ENCODE results near the gene GSG1L.

The GSG1L gene

DNA sequence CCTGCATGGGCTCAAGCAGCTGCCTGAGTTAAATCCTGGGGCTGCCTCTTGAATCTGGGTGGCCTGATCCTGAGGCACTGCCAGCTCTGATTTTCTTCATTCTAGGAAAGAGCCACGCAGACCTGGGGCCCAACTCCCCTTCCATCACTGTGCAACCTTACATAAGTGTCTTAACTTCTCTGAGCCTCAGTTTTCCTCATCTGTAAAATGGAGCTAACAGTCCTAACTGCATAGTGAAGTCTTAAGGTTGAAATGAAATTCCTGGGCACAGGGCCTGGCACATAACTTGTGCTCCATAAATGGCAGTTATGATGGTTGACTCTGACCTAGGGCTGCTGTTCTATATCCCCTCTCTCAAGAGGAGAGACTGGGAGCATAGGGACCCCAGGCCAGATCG is 236.6 kb downstream of the GSG1L start:
- in situ Hi-C loops (cut with MboI; ENCODE audit: low sequenced_read_pairs) = no loop called here

DNA sequence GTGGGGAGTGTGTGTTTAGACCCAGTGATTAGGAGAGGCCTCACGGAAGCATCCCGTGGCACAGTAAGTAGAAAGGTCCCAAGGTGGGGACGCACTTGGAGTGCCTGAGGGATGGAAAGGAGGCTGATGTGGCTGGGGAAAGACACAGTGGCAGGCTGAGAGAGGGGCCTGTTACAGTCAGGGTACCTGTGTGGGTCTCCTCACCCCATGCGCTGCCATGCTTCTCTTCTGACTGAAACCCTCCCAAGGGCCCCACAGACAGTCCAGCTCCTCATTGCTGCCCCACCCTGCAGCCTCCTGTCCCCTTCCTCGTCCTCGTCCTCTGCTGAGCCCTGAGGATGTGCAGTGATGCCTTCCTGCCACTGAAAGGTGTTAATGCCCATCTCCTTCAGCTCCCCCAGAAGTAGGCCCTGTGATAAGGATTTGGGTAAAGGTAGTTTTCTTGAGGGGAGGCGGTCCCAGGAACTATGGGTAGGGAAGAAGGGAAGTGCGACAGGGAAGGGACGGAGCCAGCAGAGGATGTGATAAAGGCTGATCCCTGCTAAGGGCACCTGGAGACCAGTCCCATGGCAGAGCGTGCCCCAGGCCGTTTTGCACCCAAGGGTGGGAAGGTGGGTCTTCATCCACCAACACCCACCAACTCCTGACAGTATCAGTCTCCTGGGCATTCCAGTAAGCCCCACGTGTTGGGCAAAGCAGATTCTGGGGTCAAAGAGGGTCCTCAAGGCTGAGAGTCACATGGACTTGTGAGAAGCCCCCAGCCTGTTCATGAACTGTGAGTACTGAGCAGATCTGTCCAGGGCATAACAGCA is 237.2 kb downstream of the GSG1L start:
- in situ Hi-C loops (cut with MboI; ENCODE audit: low sequenced_read_pairs) = no loop called here

DNA sequence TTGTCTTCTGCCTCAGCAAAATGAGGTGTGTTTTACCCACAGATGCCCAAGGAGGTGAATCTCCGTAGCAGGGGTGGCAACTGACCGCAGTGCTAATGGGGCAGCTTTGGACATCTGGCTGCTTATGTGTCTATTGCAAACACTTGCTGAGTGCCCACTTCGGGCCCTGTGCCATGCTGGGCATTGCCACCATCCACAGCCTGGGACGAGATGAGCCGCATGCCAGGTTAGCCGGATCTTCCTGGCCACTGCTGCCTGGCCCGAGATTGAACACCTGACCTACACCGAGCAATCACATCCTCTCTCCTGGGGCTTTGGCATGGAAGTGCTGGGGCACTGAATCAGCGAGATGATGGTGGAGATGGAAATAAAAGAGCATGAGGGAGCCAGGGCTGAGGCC is 238.7 kb downstream of the GSG1L start:
- in situ Hi-C loops (cut with MboI; ENCODE audit: low sequenced_read_pairs) = no loop called here

DNA sequence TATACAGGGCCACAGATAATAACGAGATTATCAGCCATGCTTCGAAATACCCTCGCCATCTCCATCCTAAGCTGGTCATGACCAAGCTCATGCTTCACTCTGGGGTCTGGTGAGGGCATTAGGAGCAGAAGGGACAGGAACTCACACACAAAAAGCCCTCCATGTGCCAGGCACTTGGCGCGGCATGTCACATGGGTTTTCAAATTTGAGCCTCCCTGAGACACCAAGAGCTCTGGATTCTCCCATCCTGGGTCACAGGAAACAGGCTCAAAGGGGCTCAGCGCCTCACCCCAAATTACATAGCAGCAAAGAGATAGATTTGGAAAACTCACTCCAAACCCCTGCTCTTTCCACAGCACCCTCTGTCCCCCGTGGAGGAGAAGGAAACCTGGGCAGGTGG is 239.5 kb downstream of the GSG1L start:
- in situ Hi-C loops (cut with MboI; ENCODE audit: low sequenced_read_pairs) = no loop called here

DNA sequence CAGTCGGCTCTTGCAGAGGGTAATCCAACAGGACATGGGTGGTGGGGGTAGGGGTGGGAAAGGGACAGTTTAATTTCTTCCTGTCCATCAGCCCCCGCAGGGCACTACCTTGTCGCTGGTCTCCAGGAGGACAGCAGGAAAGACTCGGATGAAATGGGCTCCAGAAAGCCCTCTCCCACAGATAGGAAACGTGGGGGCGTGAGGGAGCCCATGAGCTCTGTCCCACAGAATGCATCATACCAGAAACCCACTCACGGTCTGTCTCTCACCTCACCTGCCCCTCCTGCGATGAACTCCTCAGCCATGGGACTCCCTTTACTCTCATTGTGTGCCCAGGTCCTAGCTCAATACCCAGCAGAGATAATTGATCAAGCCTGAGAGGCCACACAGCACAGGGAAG is 240.1 kb downstream of the GSG1L start:
- in situ Hi-C loops (cut with MboI; ENCODE audit: low sequenced_read_pairs) = no loop called here

DNA sequence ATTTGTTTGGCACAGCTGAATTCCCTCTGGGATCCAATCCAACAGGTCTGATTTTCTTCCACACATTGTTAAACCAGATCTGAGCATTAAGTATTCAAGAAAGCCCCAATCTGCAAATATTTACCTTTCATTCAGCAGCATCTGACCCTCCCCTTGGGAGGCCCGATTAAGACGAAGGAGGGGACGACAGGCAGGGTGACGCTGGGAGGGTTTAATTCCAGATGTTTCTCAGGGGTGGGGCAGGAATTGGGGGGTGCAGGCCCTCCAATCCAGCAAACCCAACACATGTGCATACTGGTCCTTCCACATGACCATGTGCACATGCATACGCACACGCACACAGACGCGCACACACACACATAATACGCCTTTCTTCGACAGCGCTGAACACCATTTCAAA is 240.5 kb downstream of the GSG1L start:
- in situ Hi-C loops (cut with MboI; ENCODE audit: low sequenced_read_pairs) = no loop called here

DNA sequence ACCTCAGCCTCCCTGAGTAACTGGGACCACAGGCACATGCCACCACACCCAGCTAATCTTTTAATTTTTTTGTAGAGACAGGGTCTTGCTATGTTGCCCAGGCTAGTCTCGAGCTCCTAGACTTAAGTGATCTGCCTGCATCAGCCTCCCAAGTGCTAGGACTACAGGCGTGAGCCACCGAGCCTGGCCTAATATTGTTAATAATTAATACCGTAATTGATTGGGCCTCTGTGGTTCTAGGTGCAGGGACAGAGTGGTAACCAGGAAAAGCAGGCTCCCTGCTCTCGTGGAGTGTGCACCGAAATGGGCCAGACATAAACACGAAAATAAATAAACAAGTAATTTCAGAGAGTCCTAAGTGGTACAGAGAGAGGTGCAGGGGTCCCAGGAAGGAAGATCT is 241.0 kb downstream of the GSG1L start:
- in situ Hi-C loops (cut with MboI; ENCODE audit: low sequenced_read_pairs) = no loop called here

DNA sequence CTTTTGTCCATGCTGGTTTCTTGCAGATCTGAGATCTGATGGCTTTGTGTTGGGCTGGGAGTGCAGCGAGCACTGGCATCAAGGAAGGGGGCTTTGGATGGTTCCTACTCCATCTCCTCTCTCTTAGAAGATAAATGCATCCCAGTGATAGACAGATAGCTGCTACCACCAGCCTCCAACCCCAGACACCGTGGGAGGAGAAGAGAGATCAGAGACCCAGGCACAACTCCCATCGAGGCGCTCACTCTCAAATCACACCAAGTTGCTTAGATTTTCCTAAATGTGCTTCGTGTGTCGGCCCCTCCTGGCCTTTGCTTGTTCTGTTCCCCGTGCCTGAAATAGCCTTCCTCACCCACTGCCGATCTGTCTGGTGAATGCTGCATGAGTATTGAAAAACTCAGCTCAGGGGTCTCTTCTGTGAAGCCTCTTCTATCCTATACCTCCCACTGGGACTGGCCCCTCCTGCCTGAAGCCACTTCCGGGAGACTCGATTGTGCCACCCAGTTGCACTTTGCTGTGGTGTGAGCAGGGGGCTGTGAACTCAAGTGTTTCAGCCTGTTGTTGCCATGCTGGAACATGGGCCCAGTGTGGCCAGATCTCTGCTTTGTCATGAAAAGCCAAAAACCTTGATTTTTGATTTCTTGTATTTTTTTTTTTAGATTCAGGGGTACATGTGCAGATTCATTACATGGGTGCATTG is 242.7 kb downstream of the GSG1L start:
- in situ Hi-C loops (cut with MboI; ENCODE audit: low sequenced_read_pairs) = no loop called here

DNA sequence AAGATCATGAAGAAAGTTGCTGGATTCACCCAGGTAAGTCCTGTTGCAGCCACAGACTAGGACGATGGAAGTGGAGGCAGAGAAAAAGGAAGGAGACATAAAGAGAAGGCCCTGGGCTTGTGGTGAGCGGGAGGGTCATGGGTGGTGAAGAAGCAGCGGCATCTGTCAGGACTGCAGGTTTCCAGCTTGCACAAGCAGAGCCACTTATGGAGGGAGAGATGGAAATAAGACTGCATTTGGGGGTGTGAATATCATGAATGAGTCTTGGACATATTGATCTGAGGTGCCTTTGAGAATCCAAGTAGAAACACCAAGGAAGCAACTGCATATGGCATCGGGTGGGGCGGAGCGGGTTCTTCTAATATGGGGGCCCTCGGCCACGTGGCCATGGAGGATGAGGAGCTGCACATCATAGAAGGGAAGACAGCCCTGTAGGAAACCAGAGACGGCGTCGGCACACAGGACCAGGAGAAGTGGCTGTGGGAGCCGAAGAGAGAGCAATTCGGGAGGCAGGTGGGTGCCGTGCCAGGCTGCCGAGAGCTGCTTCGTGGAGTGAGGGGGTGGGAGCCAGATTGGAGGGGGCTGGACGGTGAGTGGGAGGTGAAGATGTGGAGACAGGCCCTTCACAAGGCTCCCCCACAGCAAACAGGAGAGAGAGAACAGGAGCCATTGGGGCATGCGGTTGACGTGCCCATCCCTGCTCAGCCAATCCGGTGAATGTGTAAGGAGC is 243.5 kb downstream of the GSG1L start:
- in situ Hi-C loops (cut with MboI; ENCODE audit: low sequenced_read_pairs) = no loop called here

DNA sequence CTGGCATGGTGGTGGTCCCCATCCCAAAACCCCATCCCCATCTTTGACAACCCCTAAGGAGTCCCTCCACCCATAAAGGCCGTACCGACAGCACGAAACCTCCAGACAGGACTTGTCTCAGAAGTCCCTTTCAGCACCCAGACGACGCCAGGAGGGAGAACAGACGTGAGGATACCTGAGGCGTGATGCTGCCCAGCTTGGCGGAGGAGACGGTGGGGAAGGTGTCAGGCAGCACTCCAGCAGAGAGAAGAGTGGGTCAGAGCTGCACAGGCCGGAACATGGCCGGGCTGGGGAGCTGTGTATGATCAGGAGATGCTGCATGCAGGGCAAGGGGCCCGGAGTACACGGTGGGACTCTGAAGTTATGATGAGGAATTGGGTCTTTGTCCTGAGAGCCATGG is 244.2 kb downstream of the GSG1L start:
- in situ Hi-C loops (cut with MboI; ENCODE audit: low sequenced_read_pairs) = no loop called here

DNA sequence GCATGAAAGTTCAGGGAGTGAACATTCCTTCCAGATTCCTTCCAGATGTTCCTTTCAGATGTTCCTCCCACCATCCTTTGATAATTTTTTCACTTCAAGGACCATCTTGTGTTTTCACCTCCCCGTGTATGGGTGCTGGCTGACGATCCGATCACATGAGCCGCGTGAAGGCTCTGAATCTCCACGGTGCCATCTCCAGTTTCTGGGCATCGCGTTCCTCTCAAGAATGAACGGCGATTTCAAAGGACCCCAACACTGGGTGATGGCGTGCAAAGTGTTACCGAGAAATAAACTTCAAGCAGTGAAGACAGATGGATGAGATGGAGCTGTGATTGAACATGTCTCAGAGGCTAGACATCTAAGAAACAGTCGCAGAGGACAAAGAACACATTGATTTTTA is 245.3 kb downstream of the GSG1L start:
- in situ Hi-C loops (cut with MboI; ENCODE audit: low sequenced_read_pairs) = no loop called here

DNA sequence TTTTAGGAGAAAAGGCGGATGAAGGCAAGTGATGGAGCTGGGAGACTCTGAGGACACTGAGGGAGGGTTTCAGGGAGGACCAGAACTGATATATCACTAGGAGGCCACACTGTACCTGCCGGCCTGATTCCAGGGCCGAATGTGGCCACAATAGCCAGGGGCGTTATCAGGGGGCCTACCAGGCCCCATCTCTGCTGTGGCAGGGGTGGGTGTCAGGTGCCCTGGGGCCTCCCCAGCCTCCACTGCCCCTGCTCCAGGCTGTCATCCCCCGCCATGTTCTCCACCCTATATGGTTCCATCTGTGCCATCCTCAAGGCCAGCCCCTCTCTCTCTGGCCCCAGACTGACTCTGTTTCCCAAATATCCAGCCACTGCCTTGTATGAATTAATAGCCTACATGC is 246.5 kb downstream of the GSG1L start:
- in situ Hi-C loops (cut with MboI; ENCODE audit: low sequenced_read_pairs) = no loop called here

DNA sequence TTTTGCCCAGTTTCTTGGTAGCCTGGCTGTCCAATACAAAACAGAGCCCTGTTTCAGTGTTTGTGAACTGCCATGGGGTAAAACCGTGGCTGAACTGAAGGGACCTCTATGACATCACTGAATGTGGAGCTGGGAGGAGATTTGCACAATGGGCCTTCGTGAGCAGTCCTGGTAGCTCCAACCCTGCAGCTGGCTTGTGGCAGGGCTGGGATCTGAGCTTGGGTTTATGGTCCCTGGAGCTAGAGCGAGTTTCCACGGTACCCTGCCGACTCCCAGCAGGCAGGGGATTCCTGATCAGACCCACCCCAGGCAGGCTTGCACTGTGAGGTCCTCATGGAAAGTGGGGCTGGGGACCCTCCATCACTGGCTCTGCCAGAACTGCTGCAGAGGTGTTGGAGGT is 247.0 kb downstream of the GSG1L start:
- in situ Hi-C loops (cut with MboI; ENCODE audit: low sequenced_read_pairs) = no loop called here

DNA sequence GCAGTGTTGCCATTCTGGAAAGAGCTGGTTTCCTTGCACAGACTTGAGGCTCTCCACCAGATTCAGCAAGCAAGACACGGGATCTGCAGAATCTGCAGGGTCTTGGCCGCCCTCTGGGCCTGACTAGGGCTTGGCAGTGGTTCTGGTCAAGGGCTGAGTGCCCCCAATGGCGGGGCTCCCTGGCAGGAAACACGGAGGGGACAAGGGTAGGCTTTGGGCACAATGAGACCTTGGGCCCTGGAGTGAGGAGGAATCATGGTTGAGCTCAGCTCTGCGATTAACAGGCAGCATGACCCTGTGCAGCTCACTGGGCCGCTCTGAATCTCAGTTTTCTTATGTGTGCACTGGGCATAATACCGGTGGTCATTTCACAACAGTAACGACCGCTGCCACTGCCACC is 249.9 kb downstream of the GSG1L start:
- in situ Hi-C loops (cut with MboI; ENCODE audit: low sequenced_read_pairs) = no loop called here

DNA sequence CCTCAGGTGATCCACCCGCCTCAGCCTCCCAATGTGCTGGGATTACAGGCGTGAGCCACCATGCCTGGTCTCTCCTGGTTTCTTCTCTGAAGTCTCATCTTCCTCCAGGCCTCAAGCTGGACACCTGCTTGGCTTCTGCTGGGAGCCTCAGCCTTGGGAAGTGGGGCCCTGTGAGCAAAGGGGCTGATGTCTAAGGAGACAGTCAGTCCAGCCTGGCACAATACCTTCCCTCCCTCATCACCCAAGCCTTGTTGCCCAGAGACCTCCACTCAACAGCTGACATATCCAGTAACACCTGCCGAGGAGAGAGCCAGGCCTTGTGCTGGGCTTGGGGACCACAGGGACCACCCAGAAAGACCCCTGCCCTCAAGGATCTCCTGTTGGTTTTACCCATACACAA is 251.6 kb downstream of the GSG1L start:
- in situ Hi-C loops (cut with MboI; ENCODE audit: low sequenced_read_pairs) = no loop called here

DNA sequence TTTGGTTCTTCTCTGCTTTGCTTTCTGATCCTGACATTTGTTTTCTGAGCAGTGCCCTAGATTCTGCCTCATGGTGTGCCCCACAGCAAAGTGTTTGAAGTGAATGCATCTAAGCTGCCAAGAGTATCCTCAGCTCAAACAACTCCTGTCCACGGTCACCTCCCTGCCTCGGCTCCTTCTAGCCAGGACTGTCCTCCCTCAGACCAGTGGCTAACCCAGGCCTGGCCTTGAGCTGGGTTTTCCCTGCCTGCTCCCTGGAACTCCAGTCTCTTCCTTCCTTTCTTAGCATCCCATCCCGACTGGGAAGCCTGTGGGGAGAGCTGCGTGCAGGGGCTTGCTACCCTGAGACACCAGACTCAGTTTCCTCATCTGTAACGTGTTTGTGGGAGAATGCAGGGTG is 256.5 kb downstream of the GSG1L start:
- in situ Hi-C loops (cut with MboI; ENCODE audit: low sequenced_read_pairs) = no loop called here

DNA sequence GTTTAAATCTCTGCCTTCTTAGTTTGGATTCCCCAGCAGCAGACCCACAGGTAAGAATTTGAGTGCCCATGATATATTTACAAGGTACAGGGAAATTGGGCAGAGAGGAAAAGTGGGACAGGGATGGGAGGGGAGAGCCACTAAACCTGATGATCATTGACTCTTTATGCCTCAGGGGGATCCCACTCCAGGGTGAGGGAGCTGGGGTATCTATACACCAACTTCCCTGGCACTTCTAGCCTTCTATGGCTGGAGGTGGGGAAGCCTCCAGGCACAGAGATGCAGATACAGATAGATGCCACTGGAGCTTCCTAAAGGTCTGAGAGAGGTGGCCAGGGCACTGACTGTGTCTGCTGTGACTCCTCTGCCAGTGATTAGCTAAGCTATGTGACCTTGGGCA is 257.1 kb downstream of the GSG1L start:
- in situ Hi-C loops (cut with MboI; ENCODE audit: low sequenced_read_pairs) = no loop called here

DNA sequence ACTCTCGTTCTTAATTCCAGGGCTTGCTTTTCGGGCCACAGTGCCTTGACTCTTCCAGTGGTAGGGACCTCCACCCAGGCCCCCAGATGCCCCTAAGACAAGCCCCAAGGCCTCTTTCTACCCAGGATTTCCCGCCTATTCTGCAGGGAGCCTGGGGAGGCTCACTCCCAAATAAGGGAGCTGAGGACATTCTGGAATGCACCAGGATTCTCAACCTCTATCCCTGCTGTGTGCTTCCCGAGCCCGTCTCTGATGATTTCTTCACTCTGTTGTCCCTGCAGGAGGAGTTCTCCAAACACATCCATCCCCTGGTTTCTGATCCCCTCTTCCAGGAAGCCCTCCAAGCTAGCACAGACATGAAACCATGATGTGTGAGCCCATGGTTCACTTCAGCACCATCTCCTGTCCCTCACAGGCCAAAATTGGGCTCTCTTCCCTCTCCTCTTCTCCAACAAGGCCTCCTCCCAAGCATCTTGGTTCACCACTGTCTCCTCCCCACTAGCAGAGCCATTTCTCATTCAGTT is 257.6 kb downstream of the GSG1L start:
- in situ Hi-C loops (cut with MboI; ENCODE audit: low sequenced_read_pairs) = no loop called here

DNA sequence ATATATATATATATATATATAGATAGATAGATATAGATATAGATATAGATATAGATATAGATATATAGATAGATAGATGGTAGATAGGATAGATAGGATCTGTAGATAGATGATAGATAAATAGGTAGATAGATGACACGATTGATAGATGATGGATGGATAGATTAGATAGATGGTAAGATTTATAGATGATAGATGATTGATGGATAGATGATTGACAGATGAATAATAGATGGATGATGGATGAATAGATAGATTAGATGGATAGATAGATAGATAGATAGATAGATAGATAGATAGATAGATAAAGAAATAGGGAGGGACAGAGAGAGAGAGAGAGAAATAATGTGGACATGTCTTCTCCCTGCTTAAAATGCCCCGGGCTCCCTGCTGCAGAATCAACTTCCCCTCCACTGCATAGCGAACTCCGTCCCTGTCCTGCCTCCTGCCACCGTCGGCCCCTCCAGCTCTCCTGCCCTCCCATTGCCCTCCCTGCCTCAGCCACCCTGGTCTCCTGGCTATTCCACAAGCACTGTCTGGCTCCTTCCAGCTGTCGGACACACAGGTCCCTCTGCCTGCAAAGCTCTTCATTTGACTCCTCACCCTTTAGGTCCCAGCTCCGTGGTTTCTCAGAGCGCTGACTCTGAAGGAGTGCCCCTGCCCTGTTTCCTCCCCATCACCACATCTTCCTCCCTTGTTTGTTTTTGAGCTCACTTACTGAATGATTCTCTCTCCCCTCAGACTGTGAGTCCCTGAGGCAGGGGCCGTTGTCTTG is 259.6 kb downstream of the GSG1L start:
- in situ Hi-C loops (cut with MboI; ENCODE audit: low sequenced_read_pairs) = no loop called here

DNA sequence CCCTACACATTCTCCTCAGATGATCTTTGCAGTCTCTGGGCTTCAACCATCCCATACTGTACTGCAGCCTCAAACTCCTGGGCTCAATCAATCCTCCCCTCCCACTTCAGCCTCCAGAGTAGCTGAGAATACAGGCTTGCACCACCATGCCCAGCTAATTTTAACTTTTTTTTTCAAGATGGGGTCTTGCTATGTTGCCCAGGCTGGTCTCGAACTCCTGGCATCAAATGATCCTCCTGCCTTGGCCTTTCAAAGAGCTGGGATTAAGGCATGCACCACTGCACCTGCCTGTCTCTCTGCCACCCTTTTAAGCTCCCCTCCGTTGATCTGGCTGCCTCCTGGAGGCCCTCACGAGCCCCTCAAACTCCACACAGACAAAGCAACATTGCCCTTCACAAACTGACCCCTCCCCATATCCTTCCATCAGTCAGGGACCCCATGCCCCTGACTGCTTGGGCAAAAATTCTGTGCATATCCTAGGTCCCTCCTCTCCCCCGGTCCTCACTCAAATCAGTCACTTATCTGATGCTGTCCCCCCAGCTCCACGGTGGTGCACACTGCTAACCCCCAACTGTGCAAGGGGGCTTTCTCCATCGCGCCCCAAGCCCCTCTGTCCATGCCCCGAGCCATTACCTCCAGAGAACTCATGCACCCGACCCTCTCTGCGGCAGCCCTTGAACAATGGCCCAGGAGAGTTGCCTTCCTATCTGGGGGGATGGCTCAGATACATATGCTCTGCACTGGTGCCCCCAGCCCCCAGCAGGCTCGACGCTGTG is 260.7 kb downstream of the GSG1L start:
- in situ Hi-C loops (cut with MboI; ENCODE audit: low sequenced_read_pairs) = no loop called here

Measured in HL-60/S4 treated with phorbol 12-myristate 13-acetate at 8.2 ng/mL for 4 days and 3 days (cell line).